IMR-90 (cell line): ENCODE data around the gene NRARP. TPM values are rescaled to one million over a fixed set of nuclear protein-coding genes. Genes with fewer than 3 reads are reported as not detected.

ENCODE experiments used
- ATAC-seq: fragments of 200-7000 bp; cut with Tn5 transposase; 2 replicates; pipeline ENCODE4 v1.9.1; 2020; ENCODE audit warnings: low read depth, mild to moderate bottlenecking, moderate library complexity
- BruUV-seq: library from RNA; stranded (reverse); fragments of 400-500 nt; replicated peaks from 2 replicates; lab custom pipeline; 2021; lab: Mats Ljungman, UMichigan
- CTCF ChIA-PET: fragments of 300-600 bp; formaldehyde crosslinking; extraction: SDS; loops from one replicate; lab custom pipeline; 2021; ENCODE audit warnings: antibody characterized with exemption; lab: Yijun Ruan, JAX
- POLR2A ChIA-PET: fragments of 300-600 bp; sonication (Branson Sonifier 250); formaldehyde crosslinking; loops from one replicate; lab custom pipeline; 2022; ENCODE audit warnings: antibody characterized with exemption; ENCODE audit not compliant: unreplicated experiment; lab: Charles Lee
- DNase-seq: peaks from one replicate; pipeline ENCODE4 v3.0.0; 2013
- H2AFZ ChIP-seq: replicated peaks from 2 replicates; pipeline ENCODE3; 2013; ENCODE audit warnings: low read length, mild to moderate bottlenecking; ENCODE audit not compliant: poor library complexity
- H2AK5ac ChIP-seq: 2 replicates; pipeline ENCODE4 v1.6.1; 2013; ENCODE audit warnings: low read depth, low read length, inconsistent platforms
- H2AK9ac ChIP-seq: replicated peaks from 2 replicates; pipeline ENCODE3; 2013; ENCODE audit warnings: mild to moderate bottlenecking, low read depth, low read length, moderate library complexity; ENCODE audit not compliant: poor library complexity
- H2BK120ac ChIP-seq: 2 replicates; pipeline ENCODE4 v1.6.1; 2013; ENCODE audit warnings: low read depth, low read length, inconsistent platforms
- H2BK15ac ChIP-seq: 3 replicates; pipeline ENCODE4 v1.6.1; 2013; ENCODE audit warnings: low read depth, low read length, inconsistent platforms
- H2BK20ac ChIP-seq: 2 replicates; pipeline ENCODE4 v1.6.1; 2013; ENCODE audit warnings: low read depth, mild to moderate bottlenecking, inconsistent platforms, low read length, moderate library complexity
- H2BK5ac ChIP-seq: 2 replicates; pipeline ENCODE4 v1.6.1; 2013; ENCODE audit warnings: mild to moderate bottlenecking, low read depth, low read length, inconsistent platforms; ENCODE audit not compliant: poor library complexity, severe bottlenecking
- H3K14ac ChIP-seq: replicated peaks from 2 replicates; pipeline ENCODE4 v1.6.1; 2013; ENCODE audit warnings: low read depth, low read length, inconsistent platforms
- H3K18ac ChIP-seq: 2 replicates; pipeline ENCODE4 v1.6.1; 2013; ENCODE audit warnings: low read depth, low read length, control low read depth
- H3K23ac ChIP-seq: 2 replicates; pipeline ENCODE4 v1.6.1; 2013; ENCODE audit warnings: low read depth, low read length, inconsistent platforms
- H3K27ac ChIP-seq: 2 replicates; pipeline ENCODE4 v1.5.1; 2013; ENCODE audit warnings: mild to moderate bottlenecking, control low read depth, low read length; ENCODE audit not compliant: insufficient read depth
- H3K27me3 ChIP-seq: 2 replicates; pipeline ENCODE4 v1.6.1; 2013; ENCODE audit warnings: low read length; ENCODE audit not compliant: control insufficient read depth, insufficient read depth
- H3K36me3 ChIP-seq: 2 replicates; pipeline ENCODE4 v1.6.1; 2013; ENCODE audit warnings: low read length, mixed read lengths; ENCODE audit not compliant: control insufficient read depth, insufficient read depth
- H3K4ac ChIP-seq: 2 replicates; pipeline ENCODE4 v1.6.1; 2013; ENCODE audit warnings: low read depth, low read length, inconsistent platforms
- H3K4me1 ChIP-seq: 2 replicates; pipeline ENCODE4 v1.6.1; 2013; ENCODE audit warnings: low read length, mixed read lengths; ENCODE audit not compliant: control insufficient read depth, insufficient read depth
- H3K4me2 ChIP-seq: 2 replicates; pipeline ENCODE4 v1.6.1; 2013; ENCODE audit warnings: low read depth, mild to moderate bottlenecking, control low read depth, low read length, moderate library complexity
- H3K4me3 ChIP-seq: 2 replicates; pipeline ENCODE4 v1.5.1; 2013; ENCODE audit warnings: low read depth, mild to moderate bottlenecking, control low read depth, low read length, moderate library complexity; ENCODE audit not compliant: insufficient read depth
- H3K56ac ChIP-seq: 2 replicates; pipeline ENCODE4 v1.6.1; 2013; ENCODE audit warnings: low read length, inconsistent platforms; ENCODE audit not compliant: insufficient read depth; ENCODE audit errors: extremely low read depth
- H3K79me1 ChIP-seq, 2 experiments: 2 replicates each; pipeline ENCODE4 v1.6.1; 2013; ENCODE audit warnings: low read length in 2 of 2, inconsistent platforms in 1 of 2, low read depth in 1 of 2
- H3K9ac ChIP-seq: 2 replicates; pipeline ENCODE4 v1.6.1; 2013; ENCODE audit warnings: low read depth, low read length, control low read depth
- H3K9me1 ChIP-seq: 2 replicates; pipeline ENCODE4 v1.6.1; 2013; ENCODE audit warnings: low read length, inconsistent platforms; ENCODE audit not compliant: insufficient read depth
- H3K9me3 ChIP-seq: 2 replicates; pipeline ENCODE4 v1.6.1; 2013; ENCODE audit warnings: low read length; ENCODE audit not compliant: control insufficient read depth, insufficient read depth
- H4K20me1 ChIP-seq: 2 replicates; pipeline ENCODE4 v1.6.1; 2013; ENCODE audit warnings: low read length, inconsistent platforms; ENCODE audit not compliant: insufficient read depth
- H4K5ac ChIP-seq: 2 replicates; pipeline ENCODE4 v1.6.1; 2013; ENCODE audit warnings: mild to moderate bottlenecking, low read depth, low read length, control low read depth
- H4K8ac ChIP-seq, 2 experiments: 2 replicates each; pipeline ENCODE4 v1.6.1; 2013; ENCODE audit warnings: low read depth in 2 of 2, low read length in 2 of 2, control low read depth in 1 of 2, inconsistent platforms in 1 of 2
- H4K91ac ChIP-seq: 2 replicates; pipeline ENCODE4 v1.6.1; 2013; ENCODE audit warnings: low read depth, low read length, inconsistent platforms; ENCODE audit not compliant: insufficient read depth
- BHLHE40 ChIP-seq: fragments of 150-350 bp; IDR thresholded peaks from 2 replicates; pipeline ENCODE4 v1.6.1; 2016; ENCODE audit warnings: mild to moderate bottlenecking, low read depth, low read length
- CEBPB ChIP-seq: IDR thresholded peaks from 2 replicates; pipeline ENCODE4 v1.6.1; 2012; ENCODE audit warnings: low read depth, low read length, improper control_type of control experiment
- CHD1 ChIP-seq: IDR thresholded peaks from 2 replicates; pipeline ENCODE4 v1.6.1; 2012; ENCODE audit warnings: low read depth, low read length, improper control_type of control experiment
- CTCF ChIP-seq: conservative IDR thresholded peaks from 2 replicates; pipeline ENCODE4 v1.5.1; 2012; ENCODE audit warnings: mild to moderate bottlenecking, low read depth, low read length, improper control_type of control experiment
- MAFK ChIP-seq: IDR thresholded peaks from 2 replicates; pipeline ENCODE4 v1.6.1; 2012; ENCODE audit warnings: low read depth, low read length, improper control_type of control experiment
- MAZ ChIP-seq: IDR thresholded peaks from 2 replicates; pipeline ENCODE4 v1.6.1; 2012; ENCODE audit warnings: low read depth, mild to moderate bottlenecking, low read length, improper control_type of control experiment, moderate library complexity, borderline replicate concordance
- MXI1 ChIP-seq: IDR thresholded peaks from 2 replicates; pipeline ENCODE4 v1.6.1; 2012; ENCODE audit warnings: low read depth, mild to moderate bottlenecking, low read length, moderate library complexity, borderline replicate concordance
- NFE2L2 ChIP-seq: fragments of 150-350 bp; IDR thresholded peaks from 2 replicates; pipeline ENCODE4 v1.6.1; 2016; ENCODE audit warnings: low read depth, mild to moderate bottlenecking, low read length
- POLR2A ChIP-seq: IDR thresholded peaks from 2 replicates; pipeline ENCODE4 v1.6.1; 2012; ENCODE audit warnings: mild to moderate bottlenecking, low read depth, low read length
- RAD21 ChIP-seq: IDR thresholded peaks from 2 replicates; pipeline ENCODE4 v1.6.1; 2012; ENCODE audit warnings: low read length, improper control_type of control experiment
- RCOR1 ChIP-seq: IDR thresholded peaks from 2 replicates; pipeline ENCODE4 v1.6.1; 2012; ENCODE audit warnings: mild to moderate bottlenecking, low read length, improper control_type of control experiment; ENCODE audit not compliant: insufficient replicate concordance
- RFX5 ChIP-seq: IDR thresholded peaks from 2 replicates; pipeline ENCODE4 v1.8.0; 2012; ENCODE audit warnings: low read depth, mild to moderate bottlenecking, low read length, moderate library complexity
- SMC3 ChIP-seq: fragments of 150-350 bp; IDR thresholded peaks from 2 replicates; pipeline ENCODE4 v1.6.1; 2016; ENCODE audit warnings: low read depth, mild to moderate bottlenecking, antibody characterized with exemption, low read length, moderate library complexity
- USF2 ChIP-seq: fragments of 150-350 bp; IDR thresholded peaks from 2 replicates; pipeline ENCODE4 v1.6.1; 2017; ENCODE audit warnings: mild to moderate bottlenecking, antibody characterized with exemption, low read length, low read depth
- WGBS, 2 experiments: methylation state at CpG; one replicate each; pipeline versions ENCODE4 v1.1.5 to v1.1.7; 2013; ENCODE audit warnings: missing lambda C conversion rate in 2 of 2; ENCODE audit not compliant: insufficient read length in 1 of 2; ENCODE audit errors: extremely low coverage in 2 of 2; 5-methylcytosine and 5-hydroxymethylcytosine counted together
- dilution Hi-C: fragments of 300-500 bp; cut with HindIII; formaldehyde crosslinking; loops from one replicate; pipeline ENCODE4 v1.14.3; 2018; ENCODE audit warnings: low sequenced_read_pairs; ENCODE audit not compliant: unreplicated experiment
- in situ Hi-C: fragments of 300-500 bp; cut with MboI; formaldehyde crosslinking; loops from 3 replicates; pipeline ENCODE4 v1.14.3; 2019; ENCODE audit warnings: low sequenced_read_pairs, inconsistent platforms, mixed read lengths
- intact Hi-C: fragments of 100-400 bp; cut with micrococcal nuclease; formaldehyde crosslinking; loops from 2 replicates; pipeline ENCODE4 v1.10.0; 2022
- polyA plus RNA-seq, 3 experiments: library from polyadenylated mRNA; depleted of rRNA; stranded (reverse); fragments of >200 nt; gene quantifications; 2 replicates each; pipeline ENCODE4 v1.2.3, GENCODE V29; 2012; ENCODE audit warnings: low replicate concordance in 1 of 3
- total RNA-seq: library from RNA; depleted of rRNA; stranded (reverse); fragments of >200 nt; gene quantifications from 2 replicates; pipeline ENCODE4 v1.2.3, GENCODE V29; 2012
- TF ChIP-seq, protein P1 (sequence below): fragments of 150-350 bp; IDR thresholded peaks from 2 replicates; pipeline ENCODE4 v1.6.1; 2016; ENCODE audit warnings: low read depth, mild to moderate bottlenecking, low read length, moderate library complexity, borderline replicate concordance

NRARP gene
- total and polyA plus RNA-seq, 2 of the 4 experiments (the other 2 are of a cell fraction) = 0.15 TPM; not detected in 1

- in situ Hi-C loops (no loop called here), intact Hi-C loops (loop anchor here (2.0 kb wide), 1 partner anchor 107 kb away; no protein-coding TSS in a partner anchor), dilution Hi-C loops (no loop called here)
- no TSS peak for BruUV-seq
- Histone ChIP-seq H3K27me3 (peaks cover 33% of the 10 kb centered on the region), H3K23ac (no peak overlapping the region), H3K4me1 (peaks cover 3% of the 10 kb centered on the region), H3K4me2 (no peak overlapping the region), H3K18ac (no peak overlapping the region), H4K91ac (no peak overlapping the region), H3K9me3 (no peaks in the 10 kb centered on the region), H3K79me1 (no peaks in the 10 kb centered on the region), H3K36me3 (no peaks in the 10 kb centered on the region), H3K4ac (no peak overlapping the region), H2AK9ac (no peak overlapping the region), H2BK120ac (no peak overlapping the region), H3K4me3 (no peak overlapping the region), H2BK15ac (no peak overlapping the region), H2AK5ac (no peak overlapping the region), H3K9me1 (no peaks in the 10 kb centered on the region), H3K14ac (no peak overlapping the region), H3K9ac (no peak overlapping the region), H4K5ac (no peak overlapping the region), H2BK20ac (no peak overlapping the region), H4K20me1 (peaks cover 4% of the 10 kb centered on the region; the same call in 1 of the 2 replicates), H3K56ac (no peak overlapping the region), H2AFZ (no peak overlapping the region), H3K27ac (no peak overlapping the region), H4K8ac (no peak overlapping the region), H2BK5ac (no peak overlapping the region)
- ATAC-seq (no peak), DNase-seq (no peak)
- no peak for TF ChIP-seq CEBPB
- no peak for TF ChIP-seq USF2
- TF ChIP-seq, protein P1, sequence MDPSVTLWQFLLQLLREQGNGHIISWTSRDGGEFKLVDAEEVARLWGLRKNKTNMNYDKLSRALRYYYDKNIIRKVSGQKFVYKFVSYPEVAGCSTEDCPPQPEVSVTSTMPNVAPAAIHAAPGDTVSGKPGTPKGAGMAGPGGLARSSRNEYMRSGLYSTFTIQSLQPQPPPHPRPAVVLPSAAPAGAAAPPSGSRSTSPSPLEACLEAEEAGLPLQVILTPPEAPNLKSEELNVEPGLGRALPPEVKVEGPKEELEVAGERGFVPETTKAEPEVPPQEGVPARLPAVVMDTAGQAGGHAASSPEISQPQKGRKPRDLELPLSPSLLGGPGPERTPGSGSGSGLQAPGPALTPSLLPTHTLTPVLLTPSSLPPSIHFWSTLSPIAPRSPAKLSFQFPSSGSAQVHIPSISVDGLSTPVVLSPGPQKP = no peak
- no peak for TF ChIP-seq RAD21
- TF ChIP-seq CTCF = no peak
- TF ChIP-seq RFX5 = no peak
- no peak for TF ChIP-seq MXI1
- no peak for TF ChIP-seq MAFK
- TF ChIP-seq MAZ = no peak
- no peak for TF ChIP-seq BHLHE40
- no peak for TF ChIP-seq NFE2L2
- no peak for TF ChIP-seq POLR2A
- no peak for TF ChIP-seq RCOR1
- no peak for TF ChIP-seq CHD1
- TF ChIP-seq SMC3 = no peak
- ChIA-PET POLR2A (no interaction called here), CTCF (no interaction called here)
- 25% methylated on average over 5 of the region's 16 CpGs; no CpG with 5 or more reads in 1 of the 2 experiments for WGBS, 2 experiments
Observed at GRCh38 chr9:137299938-137300337, 2.1 kb downstream of the NRARP start.
